NOMO-1 treated with DMSO at 0.1 percent for 48 hours (cell line): ENCODE measurements around the gene PLCB4.

Source experiments
- DNase-seq: peaks from one replicate; lab custom pipeline; 2025; ENCODE audit not compliant: unreplicated experiment; lab: John Stamatoyannopoulos, UW

PLCB4 gene

DNA sequence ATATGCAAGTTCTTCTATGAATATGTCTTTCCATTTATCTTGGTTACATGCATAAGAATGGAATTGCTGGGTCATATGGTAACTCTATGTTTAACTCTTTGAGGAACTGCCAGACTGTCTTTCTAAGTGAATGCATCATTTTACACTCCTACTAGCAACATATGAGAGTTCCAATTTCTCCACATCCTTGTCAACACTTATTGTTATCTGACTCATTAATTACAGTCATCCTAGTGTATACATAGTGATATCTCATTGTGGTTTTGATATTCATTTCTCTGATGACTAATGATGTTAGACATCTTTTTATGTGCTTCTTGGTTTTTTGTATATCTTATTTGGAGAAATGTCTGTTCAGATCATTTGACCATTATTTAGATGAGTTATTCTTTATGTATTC lies 348.8 kb downstream of the PLCB4 start:
- no peak for DNase-seq

DNA sequence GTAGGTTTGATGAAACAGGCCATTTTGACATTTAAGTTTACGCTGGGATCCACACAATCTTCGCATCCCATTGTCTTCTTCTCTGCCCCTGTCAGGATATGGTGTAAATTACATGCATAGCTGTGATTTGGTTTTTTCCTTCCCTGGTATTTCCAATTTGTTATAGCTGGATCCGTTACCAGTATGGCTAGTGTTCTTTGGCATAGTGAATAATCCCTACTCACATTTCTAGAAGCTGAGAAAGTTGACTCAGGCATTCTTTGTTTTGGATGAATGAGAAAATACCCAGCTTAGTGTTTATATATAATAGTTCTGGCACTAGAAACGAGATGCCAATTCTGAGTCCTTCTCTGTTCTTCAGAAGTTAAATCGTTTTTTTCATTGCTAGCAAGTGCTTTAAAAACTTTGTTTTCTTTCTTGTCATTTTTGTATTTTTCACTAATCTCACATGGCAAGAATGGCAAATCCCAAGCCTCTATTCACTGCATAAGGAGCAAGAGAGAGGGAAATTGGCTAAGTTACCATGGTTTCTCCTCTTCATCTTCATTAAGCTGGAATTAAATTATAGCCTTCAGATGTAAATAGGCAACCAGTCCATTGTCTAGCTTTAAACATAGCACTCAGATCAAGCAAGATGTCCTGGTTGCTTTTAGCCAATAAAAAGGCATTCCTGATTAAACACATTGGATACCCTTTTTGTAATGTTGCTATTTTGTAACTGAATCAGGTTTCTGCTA lies 353.6 kb downstream of the PLCB4 start:
- no peak for DNase-seq

DNA sequence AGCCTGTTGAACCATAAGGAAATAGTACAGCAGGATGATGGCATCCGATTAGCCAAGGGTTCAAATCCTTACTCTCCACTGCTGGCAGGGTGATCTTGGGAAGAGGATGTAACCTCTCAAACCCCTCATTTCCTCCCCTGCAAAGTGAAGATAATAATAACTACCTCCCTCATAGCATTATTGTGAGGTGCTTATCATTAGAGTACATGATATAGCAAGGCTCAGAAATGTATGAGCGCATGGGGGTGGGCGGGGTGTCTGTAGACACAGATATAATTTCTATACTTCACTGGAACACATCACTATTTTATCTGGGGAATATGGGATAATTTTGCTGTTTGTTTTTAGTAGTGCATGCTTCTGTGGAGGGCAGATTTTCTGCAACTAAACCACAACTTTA lies 355.7 kb downstream of the PLCB4 start:
- no peak for DNase-seq

DNA sequence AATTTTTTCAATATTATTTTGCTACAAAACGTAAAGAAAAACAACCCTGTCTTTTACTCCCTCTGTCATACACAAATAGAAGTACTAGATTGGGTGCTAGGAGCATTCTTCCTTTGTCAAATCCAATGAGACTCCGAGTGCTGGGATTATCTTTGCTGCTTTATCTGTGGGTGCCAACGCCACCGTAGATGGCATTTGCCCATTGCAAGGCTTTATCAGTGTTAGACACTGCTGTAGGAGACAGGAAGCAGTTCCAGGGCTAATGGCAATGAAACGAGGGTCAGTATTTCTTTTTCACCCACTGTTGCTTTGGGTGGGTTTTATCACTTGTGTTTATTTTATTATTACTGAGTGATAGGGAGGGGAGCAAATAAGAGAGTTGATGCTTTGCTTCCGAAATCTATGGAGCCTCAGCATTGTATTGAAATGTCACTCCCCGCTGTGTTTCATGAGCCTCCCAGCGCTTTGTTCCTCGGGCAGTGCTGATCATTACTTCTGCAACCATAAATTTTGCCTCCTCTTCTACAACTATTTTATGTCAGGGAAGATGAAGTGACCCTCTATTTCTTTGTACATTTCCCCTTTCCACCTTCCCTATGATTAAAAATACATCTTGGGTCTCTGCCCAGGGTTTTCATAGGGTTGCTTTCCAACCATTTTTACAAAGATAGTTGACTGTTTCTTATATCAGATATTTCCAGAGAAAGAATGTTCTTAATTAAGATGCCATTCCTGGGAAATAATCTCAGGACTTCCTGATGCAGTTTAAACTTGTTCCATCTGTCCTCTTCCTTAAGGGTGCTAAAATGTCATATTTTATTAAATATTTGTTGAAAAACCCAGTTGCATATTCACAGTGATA lies 358.8 kb downstream of the PLCB4 start:
- peak; percentile 10 for DNase-seq

DNA sequence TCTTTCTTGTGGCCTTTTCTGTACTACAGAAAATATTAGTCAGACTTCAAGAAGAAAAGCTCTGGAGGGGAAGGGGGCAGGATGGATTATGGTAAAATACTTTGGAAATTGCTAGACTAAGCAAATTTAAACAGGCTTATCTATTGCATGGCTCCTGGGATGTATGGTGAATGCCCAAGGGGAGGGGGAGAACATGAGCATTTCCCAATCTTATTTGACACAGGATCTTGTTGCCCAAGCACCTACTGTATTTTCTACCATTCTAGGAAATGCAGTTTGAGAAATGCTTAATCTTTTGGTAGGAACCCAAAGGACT lies 359.4 kb downstream of the PLCB4 start:
- no peak for DNase-seq

DNA sequence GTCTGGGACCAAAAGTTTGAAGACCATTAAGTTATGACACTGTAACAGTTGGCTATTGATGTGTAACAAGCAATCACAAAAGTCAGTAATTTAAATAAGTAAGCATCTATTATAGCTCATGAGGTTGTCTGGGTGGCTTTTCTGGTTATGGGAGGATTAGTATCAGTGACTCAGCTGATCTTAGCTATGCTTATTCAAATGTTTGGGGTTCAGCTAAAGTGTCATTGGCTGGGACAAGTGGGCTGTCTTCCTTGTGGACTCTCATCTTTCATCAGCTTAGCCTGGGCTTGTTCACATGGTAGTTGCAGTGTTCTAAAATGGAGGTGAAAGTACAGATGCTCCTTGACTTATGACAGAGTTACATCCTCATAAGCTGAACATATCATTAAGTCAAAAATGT lies 370.9 kb downstream of the PLCB4 start:
- DNase-seq, result no peak

DNA sequence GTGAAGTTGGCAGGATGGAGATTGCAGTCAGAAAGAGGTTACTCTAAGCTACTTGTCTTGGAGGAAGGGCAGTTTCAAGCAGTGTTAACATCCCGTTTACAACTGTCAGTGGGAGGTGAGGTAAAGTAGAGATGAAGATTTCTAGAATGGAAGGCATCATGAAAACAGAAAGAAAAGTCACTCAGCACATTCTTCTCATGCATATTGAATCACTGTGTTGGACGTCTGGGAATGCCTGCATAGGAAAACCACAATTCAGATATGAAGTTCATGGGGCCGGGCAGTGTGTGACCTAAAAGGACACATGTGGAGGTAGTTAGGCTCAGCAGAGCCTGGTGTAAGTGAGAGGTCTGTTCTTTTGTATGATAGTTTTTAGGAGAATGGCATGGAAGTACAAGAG lies 372.0 kb downstream of the PLCB4 start:
- no peak for DNase-seq

DNA sequence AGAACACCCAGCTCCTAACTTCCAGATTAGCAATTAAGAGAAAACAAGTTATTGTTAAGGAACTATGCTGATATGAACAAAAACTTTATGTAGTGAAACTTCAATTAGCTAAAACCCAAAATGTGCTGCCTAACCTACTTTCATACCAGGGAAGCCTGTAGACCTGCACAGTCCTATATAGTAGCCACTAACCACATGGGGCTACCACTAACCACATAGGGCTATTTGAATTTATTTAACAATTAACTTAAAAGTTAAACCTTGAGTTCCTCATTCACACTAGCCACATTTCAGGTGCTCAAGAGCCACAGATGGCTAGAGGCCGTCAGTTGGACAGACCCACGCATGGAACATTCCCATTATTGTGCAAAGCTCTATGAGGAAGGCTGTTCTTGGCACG lies 373.1 kb downstream of the PLCB4 start:
- DNase-seq, result peak; percentile 53

DNA sequence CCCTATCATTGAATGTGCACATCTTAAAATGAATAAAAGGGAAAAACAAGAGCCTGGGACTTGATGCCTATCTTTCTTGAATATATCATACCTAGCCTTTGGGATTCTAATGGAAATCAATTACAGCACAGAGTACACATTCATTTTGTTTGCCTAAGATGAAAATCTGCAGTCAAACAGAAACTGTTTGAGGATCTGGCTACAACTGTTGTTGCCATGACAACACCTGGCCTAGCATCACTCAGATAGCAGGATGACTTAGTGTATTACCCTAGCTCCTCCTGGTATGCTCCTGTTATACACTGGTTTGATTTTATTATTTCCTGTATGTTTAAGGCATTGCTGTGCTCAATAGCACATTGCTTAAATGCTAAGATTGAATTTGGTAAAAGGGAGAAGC lies 374.0 kb downstream of the PLCB4 start:
- no peak for DNase-seq

DNA sequence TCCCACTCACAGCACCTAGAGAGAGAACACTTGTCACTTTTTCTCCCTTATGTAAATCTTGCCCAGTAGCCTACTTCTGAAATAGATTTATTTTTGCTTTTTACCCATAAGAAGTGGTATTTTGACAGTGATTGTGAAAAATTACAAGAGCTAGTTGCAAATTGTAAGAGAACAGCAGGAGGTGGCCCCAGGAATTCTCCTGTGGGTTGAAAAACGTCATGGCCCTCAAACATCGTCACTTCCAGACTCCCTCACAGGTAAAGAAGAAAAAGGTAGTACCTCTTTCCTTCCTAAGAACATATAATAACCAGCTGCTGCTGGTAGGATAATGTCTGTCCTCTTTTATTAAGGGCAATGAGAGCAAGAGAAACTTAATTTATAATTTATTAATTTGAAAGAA lies 376.0 kb downstream of the PLCB4 start:
- DNase-seq, result no peak

DNA sequence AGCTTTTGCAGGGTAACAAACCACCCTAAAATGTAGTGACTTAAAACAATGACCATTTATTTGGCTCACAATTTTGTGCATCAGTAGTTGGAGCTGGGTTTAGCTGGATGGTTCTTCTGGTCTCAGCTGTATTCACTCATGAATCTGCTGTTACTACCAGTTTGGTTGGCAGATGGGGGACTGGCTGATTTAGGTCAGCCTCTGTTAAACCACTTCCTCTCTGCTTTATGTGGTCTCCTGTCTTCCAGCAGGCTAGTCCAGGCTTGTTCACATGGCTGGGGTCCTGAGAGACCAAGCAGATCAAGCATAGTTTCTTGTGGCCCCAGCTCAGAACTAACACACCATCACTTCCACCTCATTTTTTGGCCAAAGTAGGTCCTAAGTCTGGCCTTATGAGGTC lies 378.3 kb downstream of the PLCB4 start:
- DNase-seq, result peak; percentile 81

DNA sequence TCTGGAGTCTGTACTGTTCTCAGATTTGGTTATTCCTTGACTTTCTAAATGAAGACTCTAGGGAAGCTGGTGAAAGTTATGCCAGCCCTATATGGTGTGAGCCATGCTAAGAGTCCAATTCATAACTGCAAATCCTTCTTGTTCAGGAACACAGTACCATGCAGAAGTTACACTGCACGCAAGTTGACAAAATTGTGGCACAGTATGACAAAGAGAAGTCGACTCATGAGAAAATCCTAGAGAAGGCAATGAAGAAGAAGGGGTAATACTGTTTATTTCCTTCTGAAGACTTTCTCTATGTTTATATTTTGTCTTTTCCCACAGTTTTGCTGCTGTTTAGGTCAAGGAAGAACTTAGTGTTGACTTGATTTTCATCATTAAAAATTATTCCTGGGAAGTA lies 384.3 kb downstream of the PLCB4 start:
- no peak for DNase-seq

DNA sequence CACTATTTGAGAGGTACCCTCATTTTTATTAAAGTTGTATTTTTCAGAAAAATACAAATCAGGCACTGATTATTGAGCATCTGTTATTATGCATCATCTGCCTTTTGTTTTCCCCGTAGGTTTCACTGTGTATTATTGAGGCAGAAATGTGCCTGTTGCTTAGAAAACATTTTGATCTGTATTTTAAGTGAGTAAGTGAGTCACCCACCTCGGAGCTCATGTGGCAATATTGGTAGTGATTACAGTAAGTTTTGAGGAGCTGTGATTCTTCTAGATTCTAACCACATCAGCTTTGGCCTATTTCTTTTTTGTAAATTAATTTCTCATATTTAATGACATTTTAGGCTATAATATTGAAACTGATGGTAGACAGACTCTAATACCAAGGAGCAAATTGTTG lies 385.9 kb downstream of the PLCB4 start:
- peak; percentile 56 for DNase-seq

DNA sequence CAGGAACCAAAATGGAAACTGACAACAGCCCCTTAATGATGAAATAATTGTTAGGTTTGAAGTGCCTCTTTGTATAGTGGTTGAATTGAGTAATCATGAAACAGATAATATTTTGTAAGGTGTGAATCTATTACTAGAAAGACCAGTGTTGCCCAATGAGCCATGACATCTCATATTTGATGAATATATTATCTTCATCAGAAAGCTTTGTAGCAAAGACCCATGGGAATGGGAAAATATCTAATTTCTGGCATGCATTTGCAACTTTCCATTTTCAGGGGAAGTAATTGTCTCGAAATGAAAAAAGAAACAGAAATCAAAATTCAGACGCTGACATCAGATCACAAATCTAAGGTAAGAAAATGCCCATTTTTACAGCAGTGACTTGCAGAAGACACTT lies 388.2 kb downstream of the PLCB4 start:
- DNase-seq, result peak; percentile 73

DNA sequence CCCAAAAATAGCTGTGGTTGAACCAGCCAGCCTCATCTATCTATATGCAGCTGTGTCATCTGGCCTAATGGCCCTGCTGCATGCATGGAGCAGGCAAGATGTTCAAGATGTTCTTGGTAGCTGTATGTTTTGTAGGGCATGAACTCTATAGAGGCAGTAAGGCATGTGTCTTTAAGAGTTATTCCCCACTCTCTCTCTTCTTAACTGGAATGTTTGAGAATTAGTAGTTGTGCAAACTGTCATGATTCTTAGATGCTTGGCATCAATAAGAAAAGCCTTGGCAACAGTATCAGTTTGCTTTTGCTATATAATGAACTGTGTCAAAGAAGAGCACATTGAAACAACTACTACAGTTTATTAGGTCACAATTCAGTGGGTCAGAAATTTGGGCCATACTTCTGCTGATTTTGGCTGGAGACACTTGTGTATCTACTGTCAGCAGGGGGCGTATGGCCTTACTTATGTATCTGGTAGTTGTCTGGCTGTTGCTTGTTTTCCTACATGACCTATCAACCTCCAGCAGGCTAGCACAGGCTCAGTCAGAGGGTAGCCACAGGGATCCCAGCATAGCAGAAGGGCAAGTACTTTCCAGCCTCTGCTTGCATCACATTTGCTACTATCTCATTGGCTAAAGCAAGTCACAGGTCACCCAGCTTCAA lies 389.4 kb downstream of the PLCB4 start:
- DNase-seq, result peak; percentile 10

DNA sequence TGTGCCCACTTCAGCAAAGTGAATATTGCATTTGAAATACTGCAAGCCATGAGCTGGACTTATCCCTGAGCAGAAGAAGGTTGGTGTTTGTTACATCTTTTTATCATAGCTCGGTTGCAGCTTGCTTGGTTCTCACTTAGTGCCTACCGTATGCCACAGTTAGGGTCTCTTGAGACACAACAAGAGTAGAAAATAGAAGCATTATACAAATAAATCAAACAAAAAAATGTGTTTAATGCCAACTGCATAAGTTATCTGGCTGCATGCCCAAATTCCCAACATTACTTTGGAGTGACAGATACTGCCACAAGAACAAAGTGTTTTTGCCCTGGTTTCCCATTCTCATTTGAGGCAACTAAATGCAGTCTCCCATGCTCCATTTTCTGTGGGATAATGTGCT lies 391.6 kb downstream of the PLCB4 start:
- DNase-seq, result no peak

DNA sequence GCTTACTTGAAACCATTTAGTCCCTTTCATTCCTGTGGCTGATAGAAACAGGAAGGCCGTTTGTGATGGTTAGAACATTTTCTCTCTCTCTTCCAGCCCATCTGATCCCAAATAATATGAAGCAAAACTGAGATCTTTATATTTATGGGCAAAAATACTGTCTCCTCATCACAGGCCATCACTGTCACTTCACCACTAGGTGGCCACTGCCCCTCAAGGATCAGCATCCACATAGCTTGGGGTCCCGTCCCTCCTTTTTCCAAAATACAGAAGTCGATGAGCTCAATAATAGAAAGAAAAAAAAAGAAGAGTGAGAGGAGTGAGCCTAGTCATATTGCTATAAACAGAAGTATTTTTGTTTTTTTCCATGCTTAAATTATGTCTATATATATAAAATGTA lies 399.1 kb downstream of the PLCB4 start:
- peak; percentile 71 for DNase-seq

DNA sequence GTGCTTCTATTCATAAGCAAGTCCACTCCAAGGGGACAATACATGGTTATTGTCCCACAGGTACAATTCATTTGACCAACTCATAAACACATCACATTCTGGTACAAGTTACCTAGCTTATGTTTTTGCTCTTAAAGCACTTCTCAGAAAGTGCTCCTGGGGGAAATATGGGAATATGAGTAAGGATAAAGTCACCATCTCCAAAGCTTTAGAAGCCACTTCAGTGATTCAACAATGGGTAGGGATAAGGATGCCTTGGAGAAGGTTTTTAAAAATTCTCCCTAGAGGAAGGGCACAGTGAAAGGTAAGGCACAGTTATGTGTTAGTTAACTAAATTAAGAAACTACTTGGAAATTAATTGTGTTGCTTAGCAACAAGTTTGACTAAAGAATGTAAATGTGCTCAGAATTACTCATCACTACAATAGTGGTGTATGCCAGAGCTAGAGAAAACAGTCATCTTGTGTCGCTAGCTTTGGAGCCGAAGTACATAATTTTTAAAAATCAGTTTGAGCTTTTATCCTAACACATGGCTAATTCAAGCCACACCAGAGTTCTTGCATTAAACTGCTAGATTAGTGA lies 406.0 kb downstream of the PLCB4 start:
- DNase-seq, result no peak

DNA sequence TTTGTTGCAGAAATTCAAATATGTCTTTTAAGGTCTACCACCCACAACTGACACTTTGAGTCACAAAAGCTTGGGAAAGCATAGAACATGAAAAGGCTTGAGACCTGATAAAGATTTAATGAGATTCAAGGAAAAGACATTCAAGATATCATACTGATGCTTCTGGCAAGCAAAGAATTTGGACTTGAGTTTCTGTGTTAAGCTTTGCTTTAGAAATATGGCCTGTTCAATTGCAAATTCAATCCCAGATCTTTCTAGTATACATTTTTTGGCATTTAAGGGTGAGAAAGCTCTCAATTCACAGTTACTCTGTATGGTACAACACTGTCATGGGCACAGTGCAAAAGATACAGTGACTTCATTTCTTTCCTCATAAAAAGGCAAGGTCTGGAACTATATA lies 406.6 kb downstream of the PLCB4 start:
- DNase-seq, result no peak

DNA sequence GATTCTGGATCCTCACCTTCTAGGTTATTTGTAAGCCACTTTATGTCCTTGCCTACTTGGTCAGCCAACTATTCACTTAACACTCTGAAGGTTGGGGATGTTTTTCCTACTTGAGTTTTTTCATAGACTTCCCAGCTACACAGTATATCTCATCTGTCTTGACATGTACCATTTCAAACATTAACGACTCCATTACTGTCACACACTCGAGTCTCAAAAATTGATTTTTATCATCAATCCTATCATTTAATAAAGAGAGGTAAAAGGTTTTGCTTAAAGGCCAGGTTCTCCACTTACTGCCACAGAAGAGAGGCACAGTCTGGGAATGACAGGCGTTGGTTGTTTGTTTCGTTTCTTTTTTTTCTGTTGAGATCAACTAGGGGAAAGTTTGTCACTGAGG lies 407.3 kb downstream of the PLCB4 start:
- no peak for DNase-seq

DNA sequence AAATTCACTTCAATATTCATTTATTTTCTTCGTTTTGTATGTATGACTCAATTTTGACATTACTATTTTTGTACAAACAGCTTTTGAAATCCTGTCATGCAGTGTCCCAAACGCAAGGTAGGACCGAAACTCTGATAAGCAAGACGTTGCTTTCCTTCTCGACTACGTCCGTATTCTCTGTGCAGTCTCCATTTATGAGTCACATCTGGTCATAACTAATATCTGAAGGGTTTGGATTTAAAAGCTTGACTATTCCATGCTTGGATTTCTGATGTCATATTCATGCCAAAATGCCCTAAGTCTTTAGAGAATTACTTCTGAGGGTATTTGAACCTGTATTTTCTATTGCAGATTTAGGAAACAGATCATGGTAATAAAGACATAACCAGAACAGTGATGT lies 407.8 kb downstream of the PLCB4 start:
- no peak for DNase-seq

DNA sequence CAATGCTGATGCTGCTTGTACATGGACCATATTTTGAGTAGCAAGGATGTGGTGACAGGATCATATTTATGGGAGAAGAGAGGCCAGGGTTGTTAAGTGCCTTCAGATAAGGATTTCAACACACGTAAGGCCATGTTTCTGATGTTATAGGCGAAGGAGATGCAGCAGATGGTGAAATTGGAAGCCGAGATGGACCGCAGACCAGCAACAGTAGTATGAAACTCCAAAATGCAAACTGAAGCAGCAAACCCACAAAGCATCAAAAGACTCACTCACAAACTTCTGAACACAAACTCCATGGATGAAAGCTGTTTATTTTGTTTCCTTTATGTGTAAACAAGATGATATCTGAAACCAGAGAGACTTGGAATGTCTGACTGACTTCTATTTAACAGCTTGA lies 409.9 kb downstream of the PLCB4 start:
- no peak for DNase-seq
